WERI-Rb-1 (cell line): ENCODE results near the gene CADM1.

ENCODE experiments used
- DNase-seq: peaks from one replicate; pipeline ENCODE4 v3.0.0-alpha.2; 2020
- H3K27ac ChIP-seq: fragments of 250-450 bp; sonication (Bioruptor Pico); 2 replicates; pipeline ENCODE4 v1.5.1; 2020; ENCODE audit warnings: mild to moderate bottlenecking, moderate library complexity
- H3K27me3 ChIP-seq: fragments of 250-450 bp; sonication (Bioruptor Pico); 2 replicates; pipeline ENCODE4 v1.5.1; 2021; ENCODE audit warnings: mild to moderate bottlenecking, low read depth, moderate library complexity; ENCODE audit not compliant: insufficient read depth, severe bottlenecking
- H3K36me3 ChIP-seq: fragments of 250-450 bp; sonication (Bioruptor Pico); 2 replicates; pipeline ENCODE4 v1.5.1; 2020; ENCODE audit warnings: mild to moderate bottlenecking, moderate library complexity
- H3K4me3 ChIP-seq: 2 replicates; pipeline ENCODE4 v1.5.1; 2011; ENCODE audit warnings: low read depth, mild to moderate bottlenecking, control low read depth, low read length
- H3K9me3 ChIP-seq: fragments of 250-450 bp; sonication (Bioruptor Pico); 2 replicates; pipeline ENCODE4 v1.5.1; 2021; ENCODE audit warnings: mild to moderate bottlenecking, moderate library complexity; ENCODE audit not compliant: severe bottlenecking
- TF ChIP-seq, protein P1 (sequence below): IDR thresholded peaks from 2 replicates; pipeline ENCODE4 v1.5.1; 2011; ENCODE audit warnings: low read depth, mild to moderate bottlenecking, control low read depth, inconsistent platforms, low read length

The CADM1 gene

DNA sequence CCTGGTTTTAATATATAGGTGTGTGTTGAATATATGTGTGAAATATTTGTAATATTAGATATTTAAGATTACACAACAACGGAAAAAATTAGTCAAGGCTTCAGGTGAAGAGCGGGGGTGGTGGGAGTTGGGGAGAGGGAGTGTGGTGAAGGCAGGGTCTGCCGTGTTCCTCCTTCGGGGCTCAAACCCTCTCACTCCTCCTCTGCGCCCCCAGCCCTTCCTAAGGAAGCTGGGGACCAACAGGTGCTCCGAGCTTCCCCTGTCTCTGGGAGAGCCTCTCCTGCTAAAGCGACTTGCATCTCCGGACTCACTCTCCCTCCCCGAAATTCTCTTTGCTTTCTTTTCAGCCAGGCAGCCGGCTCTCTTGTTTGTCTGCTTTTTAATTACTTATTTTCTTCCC is 960 bp upstream of the CADM1 start:
- H3K4me3 ChIP-seq = peak overlapping the region; percentile 63
- TF ChIP-seq, protein P1, sequence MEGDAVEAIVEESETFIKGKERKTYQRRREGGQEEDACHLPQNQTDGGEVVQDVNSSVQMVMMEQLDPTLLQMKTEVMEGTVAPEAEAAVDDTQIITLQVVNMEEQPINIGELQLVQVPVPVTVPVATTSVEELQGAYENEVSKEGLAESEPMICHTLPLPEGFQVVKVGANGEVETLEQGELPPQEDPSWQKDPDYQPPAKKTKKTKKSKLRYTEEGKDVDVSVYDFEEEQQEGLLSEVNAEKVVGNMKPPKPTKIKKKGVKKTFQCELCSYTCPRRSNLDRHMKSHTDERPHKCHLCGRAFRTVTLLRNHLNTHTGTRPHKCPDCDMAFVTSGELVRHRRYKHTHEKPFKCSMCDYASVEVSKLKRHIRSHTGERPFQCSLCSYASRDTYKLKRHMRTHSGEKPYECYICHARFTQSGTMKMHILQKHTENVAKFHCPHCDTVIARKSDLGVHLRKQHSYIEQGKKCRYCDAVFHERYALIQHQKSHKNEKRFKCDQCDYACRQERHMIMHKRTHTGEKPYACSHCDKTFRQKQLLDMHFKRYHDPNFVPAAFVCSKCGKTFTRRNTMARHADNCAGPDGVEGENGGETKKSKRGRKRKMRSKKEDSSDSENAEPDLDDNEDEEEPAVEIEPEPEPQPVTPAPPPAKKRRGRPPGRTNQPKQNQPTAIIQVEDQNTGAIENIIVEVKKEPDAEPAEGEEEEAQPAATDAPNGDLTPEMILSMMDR = no peak
- H3K9me3 ChIP-seq = no peaks in the 10 kb centered on the region
- no peak for DNase-seq
- H3K27me3 ChIP-seq = no peaks in the 10 kb centered on the region
- no peaks in the 10 kb centered on the region for H3K36me3 ChIP-seq
- H3K27ac ChIP-seq = peak overlapping the region; percentile 78

- peak overlapping the region; percentile 44 for H3K27ac ChIP-seq
- H3K27me3 ChIP-seq = no peaks in the 10 kb centered on the region
- H3K4me3 ChIP-seq = peak overlapping the region; percentile 63
- no peaks in the 10 kb centered on the region for H3K9me3 ChIP-seq
- TF ChIP-seq, protein P1 = no peak
- no peak for DNase-seq
- no peaks in the 10 kb centered on the region for H3K36me3 ChIP-seq
Observed at GRCh38 chr11:115503886-115504275, 334 bp downstream of the CADM1 start.

DNA sequence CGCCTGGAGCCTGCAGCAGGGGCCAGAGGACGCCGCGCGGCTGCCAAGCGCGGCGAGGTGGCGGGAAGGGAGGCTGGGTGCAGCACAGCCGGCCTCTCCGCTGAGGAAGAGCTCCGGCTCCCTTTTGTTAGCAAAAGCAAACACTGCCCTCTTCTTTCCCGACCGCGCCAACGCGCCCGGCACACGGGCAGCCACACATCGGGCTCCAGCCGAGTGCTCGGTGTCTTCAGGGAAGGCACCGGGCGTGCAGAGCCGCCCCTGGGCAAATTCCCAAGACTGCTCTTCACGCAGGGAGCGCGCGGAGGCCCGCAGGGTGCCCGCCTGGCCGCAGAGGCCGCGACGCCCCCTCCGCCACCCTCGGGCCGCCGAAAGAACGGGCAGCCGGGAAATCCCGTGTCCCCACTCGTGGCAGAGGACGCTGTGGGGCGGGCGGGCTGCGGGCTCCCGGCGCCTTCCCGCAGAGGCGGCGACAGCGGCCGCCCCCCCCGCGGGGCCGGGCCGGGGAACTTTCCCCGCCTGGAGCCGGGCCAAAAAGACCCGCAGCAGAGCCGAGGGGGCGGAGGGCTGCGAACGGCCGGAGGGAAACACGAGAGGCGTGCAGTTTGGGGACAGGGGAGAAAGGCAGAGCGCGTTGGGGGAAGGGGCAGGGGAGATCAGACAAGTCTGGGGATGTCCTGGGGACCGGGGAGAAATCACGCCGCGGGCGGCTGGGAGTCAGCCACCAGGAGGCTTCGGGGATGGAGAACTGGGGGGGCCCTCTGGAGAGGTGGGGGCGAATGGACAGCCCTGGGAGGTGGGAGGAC is 931 bp downstream of the CADM1 start:
- TF ChIP-seq, protein P1 = peak; percentile 55
- Histone ChIP-seq H3K27me3 (no peaks in the 10 kb centered on the region), H3K27ac (peak overlapping the region; percentile 27; the same call in 1 of the 2 replicates), H3K9me3 (no peaks in the 10 kb centered on the region), H3K36me3 (no peaks in the 10 kb centered on the region), H3K4me3 (peak overlapping the region; percentile 63)
- DNase-seq = peak; percentile 72

DNA sequence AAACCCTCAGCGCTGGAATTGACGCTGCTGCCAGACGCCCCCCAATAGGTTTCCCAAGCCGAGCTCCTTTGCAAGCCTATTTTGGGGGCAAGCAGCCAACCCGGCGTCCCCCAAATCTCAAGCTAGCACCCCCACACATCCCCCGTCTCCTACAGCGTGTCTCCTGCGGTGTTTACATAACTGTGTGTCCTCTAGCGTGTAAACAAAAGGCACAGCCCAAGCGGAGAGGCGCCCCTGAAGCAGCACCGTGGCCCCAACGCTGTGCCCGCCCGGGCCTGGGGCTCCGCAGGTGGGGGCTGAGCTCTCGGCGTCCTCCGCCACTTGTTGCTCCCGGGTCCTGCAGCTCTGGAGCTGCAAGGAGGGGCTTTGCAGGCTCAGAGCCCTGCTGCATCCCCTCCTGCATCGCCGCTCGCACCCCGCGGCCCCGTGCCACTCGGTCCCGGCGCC is 1.6 kb downstream of the CADM1 start:
- DNase-seq = no peak
- no peaks in the 10 kb centered on the region for H3K9me3 ChIP-seq
- TF ChIP-seq, protein P1 = no peak
- H3K36me3 ChIP-seq = no peaks in the 10 kb centered on the region
- H3K4me3 ChIP-seq = peak overlapping the region; percentile 63
- H3K27me3 ChIP-seq = no peaks in the 10 kb centered on the region
- H3K27ac ChIP-seq = peak overlapping the region; percentile 27; the same call in 1 of the 2 replicates

DNA sequence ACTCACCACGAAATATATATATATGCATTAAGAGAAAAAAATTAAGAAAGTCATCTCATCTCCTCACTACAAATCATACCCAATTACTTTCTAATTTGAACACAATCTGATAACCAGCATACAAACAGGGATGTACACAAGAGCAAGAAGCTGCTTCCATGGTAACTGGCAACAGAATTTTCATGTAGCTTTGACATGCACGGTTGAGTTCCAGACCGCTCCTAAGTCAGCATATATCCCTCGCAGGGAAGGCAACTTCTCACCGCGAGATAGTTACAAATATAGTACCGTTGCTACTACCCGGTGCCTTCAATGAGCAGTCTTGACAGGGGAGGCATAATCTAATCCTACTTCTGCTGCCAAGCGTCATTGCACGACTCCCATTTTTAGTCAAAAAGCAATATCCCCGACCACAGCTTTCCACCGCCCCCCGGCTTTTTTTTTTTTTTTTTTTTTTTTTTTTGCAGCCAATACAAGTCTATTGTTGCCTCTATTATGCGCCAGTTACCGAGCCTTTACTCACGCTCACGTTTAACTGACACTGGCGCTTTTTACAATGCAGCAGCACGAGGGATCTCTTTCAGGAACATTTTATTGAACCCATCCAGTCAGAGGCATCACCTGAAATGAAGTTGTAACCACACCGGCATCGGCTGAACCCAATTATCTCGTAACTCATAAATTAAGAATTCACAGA is 2.2 kb downstream of the CADM1 start:
- H3K9me3 ChIP-seq = no peaks in the 10 kb centered on the region
- H3K36me3 ChIP-seq = no peaks in the 10 kb centered on the region
- H3K27ac ChIP-seq = no peak overlapping the region
- H3K27me3 ChIP-seq = no peaks in the 10 kb centered on the region
- no peak for DNase-seq
- TF ChIP-seq, protein P1 = no peak
- H3K4me3 ChIP-seq = peak overlapping the region; percentile 63
